Superior temporal gyrus (tissue), 1 donor: Measurements from ENCODE around the gene KCNN3.

Source experiments
- DNase-seq: peaks from one replicate; pipeline ENCODE4 v3.0.0-alpha.2; 2016; ENCODE audit errors: extremely low spot score

Gene KCNN3

GRCh38 chr1:154861607-154862094 lies 8.4 kb downstream of the KCNN3 start:
- DNase-seq, result no peak

- no peak for DNase-seq
Observed at GRCh38 chr1:154860156-154860870, 9.8 kb downstream of the KCNN3 start.

- no peak for DNase-seq
Observed at GRCh38 chr1:154859786-154860155, 10.3 kb downstream of the KCNN3 start.

- DNase-seq, result no peak
Observed at GRCh38 chr1:154859151-154859785, 10.8 kb downstream of the KCNN3 start.

- no peak for DNase-seq
Observed at GRCh38 chr1:154857441-154858215, 12.5 kb downstream of the KCNN3 start.

- no peak for DNase-seq
Observed at GRCh38 chr1:154857022-154857421, 13.1 kb downstream of the KCNN3 start.

- DNase-seq, result no peak
Observed at GRCh38 chr1:154856544-154856943, 13.5 kb downstream of the KCNN3 start.

- no peak for DNase-seq
Observed at GRCh38 chr1:154856049-154856448, 14.0 kb downstream of the KCNN3 start.

GRCh38 chr1:154855186-154855851 lies 14.8 kb downstream of the KCNN3 start:
- DNase-seq, result no peak

GRCh38 chr1:154852845-154853244 lies 17.2 kb downstream of the KCNN3 start:
- DNase-seq, result no peak

- no peak for DNase-seq
Observed at GRCh38 chr1:154851392-154852177, 18.5 kb downstream of the KCNN3 start.

GRCh38 chr1:154849645-154850131 lies 20.4 kb downstream of the KCNN3 start:
- DNase-seq, result no peak

GRCh38 chr1:154848983-154849382 lies 21.1 kb downstream of the KCNN3 start:
- no peak for DNase-seq

- DNase-seq, result peak; percentile 82
Observed at GRCh38 chr1:154847891-154848290, 22.2 kb downstream of the KCNN3 start.

GRCh38 chr1:154846565-154847442 lies 23.3 kb downstream of the KCNN3 start:
- peak; percentile 52 for DNase-seq

GRCh38 chr1:154845879-154846278 lies 24.2 kb downstream of the KCNN3 start:
- DNase-seq, result no peak

- DNase-seq, result no peak
Observed at GRCh38 chr1:154845174-154845573, 24.9 kb downstream of the KCNN3 start.

GRCh38 chr1:154844297-154844681 lies 25.8 kb downstream of the KCNN3 start:
- no peak for DNase-seq

GRCh38 chr1:154843636-154844296 lies 26.3 kb downstream of the KCNN3 start:
- DNase-seq, result no peak

- no peak for DNase-seq
Observed at GRCh38 chr1:154842635-154843034, 27.4 kb downstream of the KCNN3 start.
